HCT116 (cell line): Measurements from ENCODE around the gene C16orf74. TPM values are rescaled to one million over a fixed set of nuclear protein-coding genes. Genes with fewer than 3 reads are reported as not detected.

ENCODE experiments used
- ATAC-seq: fragments of 200-7000 bp; cut with Tn5 transposase; 2 replicates; pipeline ENCODE4 v1.9.1; 2020; ENCODE audit warnings: mild to moderate bottlenecking, moderate library complexity
- BruUV-seq: library from RNA; stranded (reverse); fragments of 400-500 nt; replicated peaks from 2 replicates; lab custom pipeline; 2021; lab: Mats Ljungman, UMichigan
- CTCF ChIA-PET: fragments of 300-600 bp; sonication (Branson Sonifier 250); formaldehyde crosslinking; loops from one replicate; lab custom pipeline; 2021; ENCODE audit warnings: antibody characterized with exemption; lab: Charles Lee
- POLR2A ChIA-PET: fragments of 300-600, 350-600 bp; sonication (Branson Sonifier 250); formaldehyde crosslinking; loops from one replicate; lab custom pipeline; 2021; ENCODE audit warnings: antibody characterized with exemption; lab: Charles Lee
- RAD21 ChIA-PET, 2 experiments: fragments of 300-600 bp; sonication (Branson Sonifier 250); formaldehyde crosslinking; loops; one replicate each; lab custom pipeline; 2023; ENCODE audit warnings: low total read pairs in 2 of 2; ENCODE audit not compliant: uncharacterized antibody in 2 of 2, unreplicated experiment in 2 of 2, low non-redundant PET in 1 of 2; lab: Charles Lee
- DNase-seq: peaks from one replicate; pipeline ENCODE4 v3.0.0-alpha.2; 2010; ENCODE audit warnings: low read depth, low spot score
- H2AFZ ChIP-seq: fragments of 200-600 bp; shearing (Covaris generic), sonication (generic); 2 replicates; pipeline ENCODE4 v1.6.1; 2017; ENCODE audit warnings: low read depth, mixed run types, mixed read lengths, antibody characterized with exemption, low read length; ENCODE audit not compliant: poor library complexity, severe bottlenecking
- H3K27ac ChIP-seq: 2 replicates; pipeline ENCODE4 v1.5.1; 2012; ENCODE audit warnings: low read depth, low read length
- H3K27me3 ChIP-seq: fragments of 200-600 bp; sonication (generic); 2 replicates; pipeline ENCODE4 v1.6.1; 2016; ENCODE audit warnings: mixed run types, low read length, mixed read lengths; ENCODE audit not compliant: insufficient read depth
- H3K36me3 ChIP-seq, 2 experiments: fragments of 200-500 bp in 1 of 2; fragments of 200-600 bp in 1 of 2; sonication (Bioruptor generic) in 1 of 2; sonication (generic) in 1 of 2; 2 replicates each; pipeline versions ENCODE4 v1.5.1 to v1.6.1; 2014 to 2016; ENCODE audit warnings: low read length in 2 of 2, inconsistent platforms in 1 of 2, mixed read lengths in 1 of 2, mixed run types in 1 of 2; ENCODE audit not compliant: insufficient read depth in 2 of 2, control insufficient read depth in 1 of 2
- H3K4me1 ChIP-seq, 2 experiments: fragments of 200-600 bp in 1 of 2; sonication (generic) in 1 of 2; 2 replicates each; pipeline versions ENCODE4 v1.5.1 to v1.6.1; 2012 to 2017; ENCODE audit warnings: low read length in 2 of 2, inconsistent platforms in 1 of 2, mild to moderate bottlenecking in 1 of 2, mixed read lengths in 1 of 2, mixed run types in 1 of 2, moderate library complexity in 1 of 2; ENCODE audit not compliant: insufficient read depth in 2 of 2, control insufficient read depth in 1 of 2
- H3K4me2 ChIP-seq: fragments of 200-600 bp; sonication (generic); 2 replicates; pipeline ENCODE4 v1.6.1; 2017; ENCODE audit warnings: mixed run types, low read length, mixed read lengths
- H3K4me3 ChIP-seq, 2 experiments: fragments of 200-600 bp in 1 of 2; sonication (generic) in 1 of 2; replicated peaks in 1 of 2; 2 replicates each; pipeline ENCODE4 v1.5.1; 2011 to 2016; ENCODE audit warnings: low read length in 2 of 2, control low read depth in 1 of 2, low read depth in 1 of 2, mild to moderate bottlenecking in 1 of 2, mixed read lengths in 1 of 2, mixed run types in 1 of 2
- H3K79me2 ChIP-seq: fragments of 200-600 bp; sonication (generic); 2 replicates; pipeline ENCODE4 v1.6.1; 2017; ENCODE audit warnings: mild to moderate bottlenecking, mixed run types, low read length, moderate library complexity, mixed read lengths; ENCODE audit not compliant: insufficient read depth
- H3K9ac ChIP-seq: fragments of 200-600 bp; sonication (generic); 2 replicates; pipeline ENCODE4 v1.6.1; 2016; ENCODE audit warnings: low read length, mixed read lengths
- H3K9me2 ChIP-seq: fragments of 200-600 bp; sonication (generic), shearing (Covaris generic); 2 replicates; pipeline ENCODE4 v1.6.1; 2017; ENCODE audit warnings: mixed run types, mild to moderate bottlenecking, moderate library complexity; ENCODE audit not compliant: insufficient read depth
- H3K9me3 ChIP-seq, 2 experiments: fragments of 200-500 bp in 1 of 2; fragments of 200-600 bp in 1 of 2; sonication (Bioruptor generic) in 1 of 2; sonication (generic) in 1 of 2; 2 replicates each; pipeline ENCODE4 v1.6.1; 2014 to 2017; ENCODE audit warnings: low read length in 2 of 2, mixed read lengths in 2 of 2, inconsistent platforms in 1 of 2, low read depth in 1 of 2, mild to moderate bottlenecking in 1 of 2, mixed run types in 1 of 2, moderate library complexity in 1 of 2; ENCODE audit not compliant: control insufficient read depth in 1 of 2, insufficient read depth in 1 of 2
- H4K20me1 ChIP-seq: fragments of 200-600 bp; sonication (generic), shearing (Covaris generic); 2 replicates; pipeline ENCODE4 v1.6.1; 2017; ENCODE audit warnings: mixed run types, mild to moderate bottlenecking, moderate library complexity; ENCODE audit not compliant: insufficient read depth
- ATF3 ChIP-seq: IDR thresholded peaks from 2 replicates; pipeline ENCODE4 v1.6.1; 2012
- CEBPB ChIP-seq: IDR thresholded peaks from 2 replicates; pipeline ENCODE4 v1.6.1; 2012; ENCODE audit warnings: low read depth
- CTCF ChIP-seq, 3 experiments: fragments of 200-600 bp in 1 of 3; sonication (generic) in 1 of 3; IDR thresholded peaks in 2 of 3; conservative IDR thresholded peaks in 1 of 3; 2 replicates each; pipeline ENCODE4 v1.5.1; 2012 to 2017; ENCODE audit warnings: low read depth in 2 of 3, low read length in 2 of 3, antibody characterized with exemption in 1 of 3, borderline replicate concordance in 1 of 3, control low read depth in 1 of 3, mild to moderate bottlenecking in 1 of 3, mixed read lengths in 1 of 3, mixed run types in 1 of 3, moderate library complexity in 1 of 3; ENCODE audit not compliant: insufficient read depth in 1 of 3
- EGR1 ChIP-seq: IDR thresholded peaks from 2 replicates; pipeline ENCODE4 v1.6.1; 2012; ENCODE audit warnings: low read depth
- FOSL1 ChIP-seq: IDR thresholded peaks from 2 replicates; pipeline ENCODE4 v1.6.1; 2012; ENCODE audit warnings: low read depth
- JUND ChIP-seq: IDR thresholded peaks from 2 replicates; pipeline ENCODE4 v1.6.1; 2012
- MAX ChIP-seq: IDR thresholded peaks from 2 replicates; pipeline ENCODE4 v1.6.1; 2012
- POLR2AphosphoS5 ChIP-seq: IDR thresholded peaks from 2 replicates; pipeline ENCODE4 v1.6.1; 2011; ENCODE audit warnings: mild to moderate bottlenecking, low read depth, low read length, moderate library complexity
- RAD21 ChIP-seq: IDR thresholded peaks from 2 replicates; pipeline ENCODE4 v1.6.1; 2012; ENCODE audit warnings: low read depth, mild to moderate bottlenecking
- REST ChIP-seq: IDR thresholded peaks from 2 replicates; pipeline ENCODE4 v1.6.1; 2012; ENCODE audit warnings: low read depth
- SIN3A ChIP-seq: IDR thresholded peaks from 2 replicates; pipeline ENCODE4 v1.6.1; 2012; ENCODE audit warnings: low read depth
- SP1 ChIP-seq: IDR thresholded peaks from 2 replicates; pipeline ENCODE4 v1.6.1; 2012; ENCODE audit warnings: low read depth
- SRF ChIP-seq: IDR thresholded peaks from 2 replicates; pipeline ENCODE4 v1.6.1; 2012; ENCODE audit warnings: low read depth
- TCF7L2 ChIP-seq: IDR thresholded peaks from 2 replicates; pipeline ENCODE4 v1.7.0; 2011; ENCODE audit warnings: borderline replicate concordance, inconsistent platforms; ENCODE audit not compliant: insufficient read depth, insufficient read length; ENCODE audit errors: extremely low read depth
- YY1 ChIP-seq: IDR thresholded peaks from 2 replicates; pipeline ENCODE4 v1.6.1; 2011; ENCODE audit warnings: low read length, low read depth, moderate library complexity, mild to moderate bottlenecking; ENCODE audit not compliant: insufficient replicate concordance; ENCODE audit errors: extremely low read depth
- ZBTB33 ChIP-seq: IDR thresholded peaks from 2 replicates; pipeline ENCODE4 v1.6.1; 2011; ENCODE audit warnings: mild to moderate bottlenecking, low read length, moderate library complexity; ENCODE audit not compliant: insufficient replicate concordance; ENCODE audit errors: extremely low read depth
- ZFX ChIP-seq: fragments of 450-650 bp; IDR thresholded peaks from 2 replicates; pipeline ENCODE4 v1.6.1; 2017
- ZNF274 ChIP-seq: fragments of 200-500 bp; sonication (Bioruptor generic); IDR thresholded peaks from 2 replicates; pipeline ENCODE4 v1.6.1; 2014; ENCODE audit warnings: mild to moderate bottlenecking, low read depth, low read length, inconsistent platforms
- intact Hi-C: fragments of 100-400 bp; cut with micrococcal nuclease; formaldehyde crosslinking; loops from 2 replicates; pipeline ENCODE4 v1.10.0; 2022
- total RNA-seq: library from RNA; stranded (reverse); gene quantifications from one replicate; pipeline ENCODE4 v1.2.1, GENCODE V29; 2021; ENCODE audit not compliant: unreplicated experiment

The C16orf74 gene
- total RNA-seq, 1 experiment from 2014 or later, result 30.0 TPM

- RAD21 ChIA-PET, result no interaction called here
Measured at GRCh38 chr16:85722128-85722893, 28.6 kb downstream of the C16orf74 start.

More at GRCh38 chr16:85722128-85722893, 28.6 kb downstream of the C16orf74 start:
- Histone ChIP-seq H3K9me3 (no peaks in the 10 kb centered on the region), H3K36me3 (peaks cover 0 to 7% of the 10 kb centered on the region in 2 experiments; a peak in 1 of 4 replicates), H3K27ac (no peak overlapping the region), H3K4me2 (no peak overlapping the region), H3K4me1 (peaks cover 22 to 38% of the 10 kb centered on the region in 2 experiments), H2AFZ (no peak overlapping the region), H3K9me2 (no peaks in the 10 kb centered on the region), H3K4me3 (no peak overlapping the region), H3K27me3 (no peaks in the 10 kb centered on the region)
- ATAC-seq (no peak), DNase-seq (no peak)
- intact Hi-C loops, result no loop called here
- ChIA-PET POLR2A (no interaction called here), CTCF (no interaction called here)
- no TSS peak for BruUV-seq
- TF ChIP-seq SRF (no peak), EGR1 (no peak), MAX (no peak), ZNF274 (no peak), CTCF (IDR thresholded peaks at IDR 0.05 in 2 of 3, conservative IDR thresholded peaks at IDR 0.05 in 1 of 3; ENCODE audit: borderline replicate concordance in 1 of 3, insufficient read depth in 1 of 3, low read depth in 2 of 3, low read length in 2 of 3) (no peak), ZBTB33 (no peak), FOSL1 (no peak), TCF7L2 (no peak), YY1 (no peak), ZFX (no peak), ATF3 (no peak), SIN3A (no peak), REST (no peak), CEBPB (no peak), POLR2AphosphoS5 (no peak), RAD21 (no peak), JUND (no peak), SP1 (no peak)
- TF ChIP-seq, all 23 proteins: peak for 0
- Histone ChIP-seq H3K9ac (no peak overlapping the region), H4K20me1 (no peaks in the 10 kb centered on the region), H3K79me2 (no peaks in the 10 kb centered on the region)
